ENCODE data around the gene PROKR2.

PROKR2 gene

DNA sequence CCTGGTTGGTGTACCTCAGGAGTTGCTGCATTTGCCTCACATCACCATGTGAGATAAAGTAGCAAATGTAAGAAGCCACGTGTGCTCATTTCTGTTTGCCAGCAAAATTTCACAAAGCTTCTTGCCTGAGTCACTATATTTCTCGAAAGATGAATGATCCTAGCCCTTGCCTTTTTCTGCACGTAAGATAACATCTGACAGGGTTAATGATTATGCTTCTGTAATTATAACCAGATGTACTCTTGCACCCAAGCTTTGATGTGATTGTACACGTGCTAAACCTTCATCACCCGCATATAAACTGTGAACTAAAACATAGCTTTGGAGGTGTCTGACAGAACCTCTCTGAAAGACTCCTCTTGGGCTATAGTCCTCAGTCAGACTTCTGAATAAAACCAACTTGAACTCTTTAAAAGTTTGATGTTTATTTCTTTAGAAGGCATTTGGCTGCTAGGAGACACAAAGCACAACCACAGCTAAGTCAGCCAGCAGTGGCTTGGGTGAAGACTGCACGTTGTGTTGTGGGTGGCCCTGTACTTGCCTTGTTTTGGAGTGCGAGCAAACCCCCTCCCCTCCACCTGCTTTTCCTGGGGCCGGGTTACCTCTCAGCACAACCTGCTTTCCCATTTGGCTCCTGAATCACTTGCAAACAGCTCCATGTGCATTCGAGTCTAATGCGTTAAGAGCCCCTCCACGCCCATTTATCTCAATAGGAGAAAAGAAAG is 19.3 kb downstream of the PROKR2 start:
- Histone ChIP-seq H3K4me3 (ENCODE audit: low read depth in 1 of 2, low read length in 2 of 2) (no peak overlapping the region), H3K27me3 (ENCODE audit: control insufficient read depth in 1 of 2, insufficient read depth in 2 of 2, low read length in 2 of 2) (peaks cover 4 to 6% of the 10 kb centered on the region in 2 donors), H3K9me3 (ENCODE audit: control insufficient read depth in 1 of 2, low read length in 2 of 2) (no peaks in the 10 kb centered on the region), H3K4me1 (ENCODE audit: control insufficient read depth in 1 of 2, insufficient read depth in 2 of 2, low read length in 2 of 2) (no peaks in the 10 kb centered on the region), H3K36me3 (ENCODE audit: control insufficient read depth in 1 of 2, insufficient read depth in 2 of 2, low read length in 2 of 2) (no peaks in the 10 kb centered on the region), H3K9ac (ENCODE audit: low read depth in 1 of 2, low read length in 2 of 2) (no peak overlapping the region), H3K27ac (ENCODE audit: low read depth, low read length) (no peak overlapping the region)

DNA sequence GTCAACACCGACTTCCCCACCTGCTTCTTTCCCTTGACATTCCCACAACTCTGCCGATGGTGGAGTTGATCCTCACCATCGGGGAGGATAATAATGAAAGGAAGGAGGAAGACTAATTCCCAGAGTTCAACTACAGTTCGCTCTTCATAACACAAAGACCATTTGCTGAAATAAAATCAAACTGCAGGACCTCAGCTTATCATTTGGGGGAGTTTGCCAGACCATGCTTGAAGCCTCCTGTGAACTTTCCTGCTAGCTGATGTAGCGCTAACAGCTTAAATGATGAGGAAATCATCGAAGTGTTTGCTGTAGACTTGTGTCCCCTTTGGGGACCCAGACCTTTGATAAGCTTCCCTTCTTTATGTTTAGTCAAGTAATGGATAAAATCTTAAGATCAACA is 26.2 kb downstream of the PROKR2 start:
- Histone ChIP-seq H3K4me3 (ENCODE audit: low read depth in 1 of 2, low read length in 2 of 2) (no peak overlapping the region), H3K9ac (ENCODE audit: low read depth in 1 of 2, low read length in 2 of 2) (no peak overlapping the region), H3K36me3 (ENCODE audit: control insufficient read depth in 1 of 2, insufficient read depth in 2 of 2, low read length in 2 of 2) (no peaks in the 10 kb centered on the region), H3K27ac (ENCODE audit: low read depth, low read length) (no peak overlapping the region), H3K27me3 (ENCODE audit: control insufficient read depth in 1 of 2, insufficient read depth in 2 of 2, low read length in 2 of 2) (peaks cover 4 to 6% of the 10 kb centered on the region in 2 donors), H3K9me3 (ENCODE audit: control insufficient read depth in 1 of 2, low read length in 2 of 2) (no peaks in the 10 kb centered on the region), H3K4me1 (ENCODE audit: control insufficient read depth in 1 of 2, insufficient read depth in 2 of 2, low read length in 2 of 2) (no peaks in the 10 kb centered on the region)

DNA sequence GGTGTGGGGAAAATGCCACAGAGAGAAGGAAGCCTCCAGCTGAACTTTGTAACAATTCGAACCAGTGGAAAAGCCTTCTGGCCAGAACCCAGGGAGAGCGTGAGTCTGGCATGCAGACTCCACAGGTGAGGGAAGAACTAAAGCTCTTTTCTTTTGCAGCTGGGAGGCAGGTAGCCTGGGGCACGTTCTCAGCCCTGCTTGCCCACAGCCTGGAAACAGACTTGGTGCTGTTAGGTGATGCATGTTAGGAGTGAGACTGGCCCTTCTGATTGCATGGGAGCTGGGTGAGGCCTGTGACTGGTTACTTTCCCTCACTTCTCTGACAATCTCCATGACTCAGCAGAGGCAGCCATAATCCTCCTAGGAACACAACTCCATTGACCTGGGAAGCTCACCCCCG is 34.2 kb downstream of the PROKR2 start:
- no peaks in the 10 kb centered on the region for H3K9me3 ChIP-seq (ENCODE audit: control insufficient read depth in 1 of 2, low read length in 2 of 2)
- no peaks in the 10 kb centered on the region for H3K36me3 ChIP-seq (ENCODE audit: control insufficient read depth in 1 of 2, insufficient read depth in 2 of 2, low read length in 2 of 2)
- no peaks in the 10 kb centered on the region for H3K27me3 ChIP-seq (ENCODE audit: control insufficient read depth in 1 of 2, insufficient read depth in 2 of 2, low read length in 2 of 2)
- no peak overlapping the region for H3K9ac ChIP-seq (ENCODE audit: low read depth in 1 of 2, low read length in 2 of 2)
- H3K4me1 ChIP-seq (ENCODE audit: control insufficient read depth in 1 of 2, insufficient read depth in 2 of 2, low read length in 2 of 2), result no peaks in the 10 kb centered on the region
- H3K27ac ChIP-seq (ENCODE audit: low read depth, low read length), result no peak overlapping the region
- H3K4me3 ChIP-seq (ENCODE audit: low read depth in 1 of 2, low read length in 2 of 2), result no peak overlapping the region

DNA sequence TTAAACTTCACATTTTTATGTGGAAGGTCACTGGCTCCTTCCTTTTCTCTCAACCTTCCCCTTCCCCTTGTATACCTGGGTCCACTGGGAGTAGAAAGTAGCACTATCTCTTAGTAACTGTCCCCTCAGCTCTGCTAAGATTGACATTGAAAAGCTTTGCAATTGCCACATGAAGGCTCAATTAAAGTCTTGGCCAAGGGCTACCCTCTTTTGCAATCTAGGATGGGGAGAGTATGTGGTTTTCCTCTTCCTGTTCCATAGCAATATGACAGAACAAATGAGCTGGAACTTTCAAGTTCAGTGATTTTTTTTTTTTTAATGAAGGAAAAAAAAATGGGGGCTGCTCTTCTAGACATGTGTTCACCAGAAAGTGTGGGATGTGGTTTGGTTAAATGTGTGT is 37.1 kb downstream of the PROKR2 start:
- Histone ChIP-seq H3K27ac (ENCODE audit: low read depth, low read length) (no peak overlapping the region), H3K9me3 (ENCODE audit: control insufficient read depth in 1 of 2, low read length in 2 of 2) (no peaks in the 10 kb centered on the region), H3K4me1 (ENCODE audit: control insufficient read depth in 1 of 2, insufficient read depth in 2 of 2, low read length in 2 of 2) (no peaks in the 10 kb centered on the region), H3K27me3 (ENCODE audit: control insufficient read depth in 1 of 2, insufficient read depth in 2 of 2, low read length in 2 of 2) (no peaks in the 10 kb centered on the region), H3K4me3 (ENCODE audit: low read depth in 1 of 2, low read length in 2 of 2) (no peak overlapping the region), H3K36me3 (ENCODE audit: control insufficient read depth in 1 of 2, insufficient read depth in 2 of 2, low read length in 2 of 2) (no peaks in the 10 kb centered on the region), H3K9ac (ENCODE audit: low read depth in 1 of 2, low read length in 2 of 2) (no peak overlapping the region)

DNA sequence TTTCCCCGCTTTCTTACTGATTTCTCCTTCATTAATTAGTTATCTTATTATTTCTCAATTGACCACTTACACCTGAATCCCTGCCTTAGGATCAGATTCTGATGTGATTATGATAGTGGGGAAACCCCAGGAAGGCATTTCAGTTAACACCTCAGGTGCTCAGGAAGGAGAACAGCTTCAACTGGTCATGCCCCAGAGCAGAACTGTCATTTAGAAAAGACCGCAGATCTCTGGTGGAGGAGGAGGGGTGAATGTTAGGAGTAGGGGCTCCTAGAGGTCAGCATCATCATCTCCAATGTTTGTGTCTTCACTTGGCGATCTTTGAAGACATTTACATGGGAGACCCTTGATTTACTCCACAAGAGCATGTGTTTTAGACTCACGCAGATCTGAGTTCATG is 44.5 kb downstream of the PROKR2 start:
- H3K27ac ChIP-seq (ENCODE audit: low read depth, low read length), result no peak overlapping the region
- H3K9me3 ChIP-seq (ENCODE audit: control insufficient read depth in 1 of 2, low read length in 2 of 2), result no peaks in the 10 kb centered on the region
- H3K9ac ChIP-seq (ENCODE audit: low read depth in 1 of 2, low read length in 2 of 2), result no peak overlapping the region
- no peaks in the 10 kb centered on the region for H3K27me3 ChIP-seq (ENCODE audit: control insufficient read depth in 1 of 2, insufficient read depth in 2 of 2, low read length in 2 of 2)
- no peak overlapping the region for H3K4me3 ChIP-seq (ENCODE audit: low read depth in 1 of 2, low read length in 2 of 2)
- H3K4me1 ChIP-seq (ENCODE audit: control insufficient read depth in 1 of 2, insufficient read depth in 2 of 2, low read length in 2 of 2), result no peaks in the 10 kb centered on the region
- H3K36me3 ChIP-seq (ENCODE audit: control insufficient read depth in 1 of 2, insufficient read depth in 2 of 2, low read length in 2 of 2), result no peaks in the 10 kb centered on the region

DNA sequence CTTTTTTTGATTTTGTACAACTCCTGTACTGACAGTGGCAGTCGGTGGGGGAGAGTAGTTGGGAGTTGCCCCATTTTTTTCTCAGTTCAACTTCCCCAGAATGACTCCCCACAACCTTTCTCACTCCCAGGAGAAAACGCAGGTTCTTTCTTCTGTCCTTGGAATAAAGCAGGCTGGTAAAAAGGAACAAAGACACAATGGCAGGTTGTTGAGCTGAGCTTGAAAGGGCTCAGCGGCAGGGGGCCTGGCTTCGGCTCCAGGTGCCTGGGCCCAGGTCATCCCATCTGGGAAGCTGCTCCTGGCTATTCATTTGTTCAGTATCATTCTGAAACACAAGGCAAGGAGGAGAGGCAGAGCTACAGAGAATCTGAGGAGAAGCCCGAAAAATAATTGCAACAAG is 46.2 kb downstream of the PROKR2 start:
- Histone ChIP-seq H3K4me1 (ENCODE audit: control insufficient read depth in 1 of 2, insufficient read depth in 2 of 2, low read length in 2 of 2) (no peaks in the 10 kb centered on the region), H3K9ac (ENCODE audit: low read depth in 1 of 2, low read length in 2 of 2) (no peak overlapping the region), H3K27me3 (ENCODE audit: control insufficient read depth in 1 of 2, insufficient read depth in 2 of 2, low read length in 2 of 2) (no peaks in the 10 kb centered on the region), H3K4me3 (ENCODE audit: low read depth in 1 of 2, low read length in 2 of 2) (no peak overlapping the region), H3K27ac (ENCODE audit: low read depth, low read length) (no peak overlapping the region), H3K9me3 (ENCODE audit: control insufficient read depth in 1 of 2, low read length in 2 of 2) (no peaks in the 10 kb centered on the region), H3K36me3 (ENCODE audit: control insufficient read depth in 1 of 2, insufficient read depth in 2 of 2, low read length in 2 of 2) (no peaks in the 10 kb centered on the region)

DNA sequence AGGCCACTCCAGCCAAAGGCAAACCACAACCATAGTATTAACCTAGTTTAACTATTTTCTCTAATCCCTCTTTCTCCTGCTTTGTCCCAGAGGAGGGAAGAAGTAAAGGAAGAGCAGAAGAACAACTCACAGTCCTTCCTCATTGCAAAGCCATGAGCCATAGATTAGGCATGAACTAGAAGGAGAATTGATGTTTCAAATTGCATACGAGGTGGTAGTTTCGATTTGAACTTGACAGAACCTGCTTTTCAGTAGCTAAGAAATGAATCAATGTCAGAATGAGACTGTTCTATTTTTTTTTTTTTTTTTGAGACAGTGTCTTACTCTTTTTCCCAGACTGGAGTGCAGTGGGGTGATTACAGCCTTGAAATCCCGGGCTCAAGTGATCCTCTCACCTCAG is 48.3 kb downstream of the PROKR2 start:
- Histone ChIP-seq H3K4me3 (ENCODE audit: low read depth in 1 of 2, low read length in 2 of 2) (no peak overlapping the region), H3K9ac (ENCODE audit: low read depth in 1 of 2, low read length in 2 of 2) (no peak overlapping the region), H3K4me1 (ENCODE audit: control insufficient read depth in 1 of 2, insufficient read depth in 2 of 2, low read length in 2 of 2) (no peaks in the 10 kb centered on the region)

DNA sequence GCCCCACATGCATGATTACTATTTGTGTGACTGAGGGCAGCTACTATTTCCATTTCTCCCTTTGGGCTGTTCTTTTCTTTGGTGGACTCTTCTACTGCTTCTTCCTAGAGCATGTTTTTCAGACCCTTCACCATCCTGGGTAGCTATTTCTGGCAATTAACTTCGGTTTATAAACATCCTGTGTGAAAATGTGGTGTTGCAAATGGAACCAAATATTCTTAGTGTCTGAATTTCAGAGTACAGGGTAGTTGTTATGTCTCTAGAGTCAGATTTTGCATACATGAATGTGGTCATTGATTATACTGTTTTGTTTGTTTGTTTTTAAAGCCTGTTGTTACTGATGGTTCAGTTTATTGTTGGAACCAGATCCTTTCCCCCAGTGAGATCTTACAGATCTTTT is 49.7 kb downstream of the PROKR2 start:
- no peak overlapping the region for H3K4me3 ChIP-seq (ENCODE audit: low read depth in 1 of 2, low read length in 2 of 2)
- H3K27me3 ChIP-seq (ENCODE audit: control insufficient read depth in 1 of 2, insufficient read depth in 2 of 2, low read length in 2 of 2), result no peaks in the 10 kb centered on the region
- H3K27ac ChIP-seq (ENCODE audit: low read depth, low read length), result no peak overlapping the region
- H3K9me3 ChIP-seq (ENCODE audit: control insufficient read depth in 1 of 2, low read length in 2 of 2), result no peaks in the 10 kb centered on the region
- no peaks in the 10 kb centered on the region for H3K4me1 ChIP-seq (ENCODE audit: control insufficient read depth in 1 of 2, insufficient read depth in 2 of 2, low read length in 2 of 2)
- no peak overlapping the region for H3K9ac ChIP-seq (ENCODE audit: low read depth in 1 of 2, low read length in 2 of 2)
- no peaks in the 10 kb centered on the region for H3K36me3 ChIP-seq (ENCODE audit: control insufficient read depth in 1 of 2, insufficient read depth in 2 of 2, low read length in 2 of 2)

More for the DNA sequence above, 48.3 kb downstream of the PROKR2 start:
- Histone ChIP-seq H3K36me3 (ENCODE audit: control insufficient read depth in 1 of 2, insufficient read depth in 2 of 2, low read length in 2 of 2) (no peaks in the 10 kb centered on the region), H3K27me3 (ENCODE audit: control insufficient read depth in 1 of 2, insufficient read depth in 2 of 2, low read length in 2 of 2) (no peaks in the 10 kb centered on the region), H3K27ac (ENCODE audit: low read depth, low read length) (no peak overlapping the region), H3K9me3 (ENCODE audit: control insufficient read depth in 1 of 2, low read length in 2 of 2) (no peaks in the 10 kb centered on the region)

Data from duodenal mucosa (tissue), 2 donors.